ENCODE results near the gene OARD1.
A peak's percentile ranks its signal among the peaks of the same experiment; 100 is the strongest.
"Not testable (repeated sequence)": the region's sequence is repeated elsewhere in the genome, so short reads cannot be mapped to it uniquely, and the experiment has no call there.

Gene OARD1

GRCh38 chr6:41071923-41072835, at the start of gene OARD1:
Gene OARD1, minus strand, starts transcription at chr6:41072356. Its CDS starts 722 bp downstream, at chr6:41071634.
- peak; percentile 100 for DNase-seq (ENCODE audit: low read depth)

- no peak for DNase-seq (ENCODE audit: low read depth)
Observed at GRCh38 chr6:41120058-41120457, 47.9 kb upstream of the OARD1 start.

GRCh38 chr6:41119508-41119907, 47.4 kb upstream of the OARD1 start:
- DNase-seq (ENCODE audit: low read depth): no peak

- DNase-seq (ENCODE audit: low read depth): not testable (repeated sequence)
Observed at GRCh38 chr6:41115027-41115426, 42.9 kb upstream of the OARD1 start.

GRCh38 chr6:41111017-41111416, 38.9 kb upstream of the OARD1 start:
- DNase-seq (ENCODE audit: low read depth): no peak

GRCh38 chr6:41103847-41104246, 31.7 kb upstream of the OARD1 start:
- no peak for DNase-seq (ENCODE audit: low read depth)

- DNase-seq (ENCODE audit: low read depth): no peak
Observed at GRCh38 chr6:41100871-41101287, 28.7 kb upstream of the OARD1 start.

GRCh38 chr6:41098366-41098765, 26.2 kb upstream of the OARD1 start:
- DNase-seq (ENCODE audit: low read depth): no peak

- DNase-seq (ENCODE audit: low read depth): no peak
Observed at GRCh38 chr6:41097467-41098090, 25.4 kb upstream of the OARD1 start.

- DNase-seq (ENCODE audit: low read depth): no peak
Observed at GRCh38 chr6:41093729-41094128, 21.6 kb upstream of the OARD1 start.

GRCh38 chr6:41092421-41093140, 20.4 kb upstream of the OARD1 start:
- no peak for DNase-seq (ENCODE audit: low read depth)

GRCh38 chr6:41090841-41091761, 18.9 kb upstream of the OARD1 start:
- DNase-seq (ENCODE audit: low read depth): no peak

GRCh38 chr6:41088451-41088850, 16.3 kb upstream of the OARD1 start:
- DNase-seq (ENCODE audit: low read depth): no peak

GRCh38 chr6:41085182-41085581, 13.0 kb upstream of the OARD1 start:
- DNase-seq (ENCODE audit: low read depth): no peak

- no peak for DNase-seq (ENCODE audit: low read depth)
Observed at GRCh38 chr6:41083072-41083471, 10.9 kb upstream of the OARD1 start.

- DNase-seq (ENCODE audit: low read depth): no peak
Observed at GRCh38 chr6:41080621-41081020, 8.5 kb upstream of the OARD1 start.

GRCh38 chr6:41079080-41079479, 6.9 kb upstream of the OARD1 start:
- no peak for DNase-seq (ENCODE audit: low read depth)

GRCh38 chr6:41078101-41078500, 5.9 kb upstream of the OARD1 start:
- DNase-seq (ENCODE audit: low read depth): no peak

- DNase-seq (ENCODE audit: low read depth): no peak
Observed at GRCh38 chr6:41077536-41077935, 5.4 kb upstream of the OARD1 start.

GRCh38 chr6:41075651-41076626, 3.8 kb upstream of the OARD1 start:
- no peak for DNase-seq (ENCODE audit: low read depth)

All from activated gamma-delta T cell treated with anti-CD3 and anti-CD28 coated beads, Interleukin-2, amount 50 U/mL, for 16 hours (primary cell).